Fibroblast of the conjunctiva (primary cell): ENCODE data around the gene CDK18.

ENCODE experiments used
- DNase-seq: peaks from one replicate; pipeline ENCODE4 v3.0.0-alpha.2; 2010; ENCODE audit warnings: low read depth

CDK18 gene

DNA sequence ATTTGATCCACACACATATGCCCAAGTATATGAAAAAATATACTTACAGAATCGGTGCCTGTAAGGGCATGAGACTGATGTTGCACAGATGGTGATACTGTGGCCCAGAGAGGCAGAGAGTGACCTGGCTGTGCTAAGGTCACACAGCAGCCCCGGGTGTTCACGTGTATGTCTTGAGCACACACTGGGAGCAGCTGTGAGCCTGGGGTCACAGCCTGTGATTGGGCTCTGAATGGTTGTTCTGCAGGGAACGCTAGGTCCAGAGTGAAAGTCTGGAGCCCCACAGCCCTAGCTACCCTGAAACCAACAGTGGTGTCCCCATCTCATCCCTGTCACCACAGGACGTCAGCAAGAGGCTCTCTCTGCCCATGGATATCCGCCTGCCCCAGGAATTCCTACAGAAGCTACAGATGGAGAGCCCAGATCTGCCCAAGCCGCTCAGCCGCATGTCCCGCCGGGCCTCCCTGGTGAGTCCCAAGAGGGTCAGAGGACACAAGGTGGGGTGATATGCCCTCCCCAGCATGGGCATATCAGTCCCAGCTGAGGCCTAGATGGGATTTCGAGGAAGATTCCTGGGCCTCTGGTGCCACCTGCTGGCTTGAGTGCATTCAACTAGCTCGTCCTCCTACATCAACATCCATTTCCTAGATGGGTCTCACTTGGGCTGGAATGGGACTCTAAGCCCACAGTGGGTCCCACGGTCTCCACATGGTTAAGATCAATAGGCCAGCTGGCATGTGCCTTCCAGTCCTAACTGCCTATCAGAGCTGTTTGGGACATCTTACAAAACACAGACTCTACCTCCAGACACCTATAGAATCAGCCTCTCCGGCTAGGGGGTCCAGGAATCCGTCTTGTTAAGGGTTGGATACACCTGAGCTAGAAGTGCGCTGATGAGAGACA lies 19.7 kb downstream of the CDK18 start:
- peak; percentile 35 for DNase-seq

DNA sequence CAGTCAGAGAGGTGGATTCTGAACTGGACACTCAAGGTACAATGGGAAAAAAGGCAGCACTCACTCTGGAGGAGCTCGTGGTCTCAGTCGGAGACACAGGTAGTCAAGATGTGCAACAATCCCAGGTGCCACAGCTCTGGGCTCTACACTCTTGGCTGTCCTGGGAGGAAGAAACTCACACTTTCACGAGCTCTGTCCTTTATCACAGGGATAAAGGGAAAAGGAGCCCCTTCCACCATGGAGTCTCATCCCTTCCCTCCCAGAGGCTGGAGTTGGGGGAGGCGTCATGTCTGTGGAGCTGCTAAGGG lies 20.3 kb downstream of the CDK18 start:
- no peak for DNase-seq

DNA sequence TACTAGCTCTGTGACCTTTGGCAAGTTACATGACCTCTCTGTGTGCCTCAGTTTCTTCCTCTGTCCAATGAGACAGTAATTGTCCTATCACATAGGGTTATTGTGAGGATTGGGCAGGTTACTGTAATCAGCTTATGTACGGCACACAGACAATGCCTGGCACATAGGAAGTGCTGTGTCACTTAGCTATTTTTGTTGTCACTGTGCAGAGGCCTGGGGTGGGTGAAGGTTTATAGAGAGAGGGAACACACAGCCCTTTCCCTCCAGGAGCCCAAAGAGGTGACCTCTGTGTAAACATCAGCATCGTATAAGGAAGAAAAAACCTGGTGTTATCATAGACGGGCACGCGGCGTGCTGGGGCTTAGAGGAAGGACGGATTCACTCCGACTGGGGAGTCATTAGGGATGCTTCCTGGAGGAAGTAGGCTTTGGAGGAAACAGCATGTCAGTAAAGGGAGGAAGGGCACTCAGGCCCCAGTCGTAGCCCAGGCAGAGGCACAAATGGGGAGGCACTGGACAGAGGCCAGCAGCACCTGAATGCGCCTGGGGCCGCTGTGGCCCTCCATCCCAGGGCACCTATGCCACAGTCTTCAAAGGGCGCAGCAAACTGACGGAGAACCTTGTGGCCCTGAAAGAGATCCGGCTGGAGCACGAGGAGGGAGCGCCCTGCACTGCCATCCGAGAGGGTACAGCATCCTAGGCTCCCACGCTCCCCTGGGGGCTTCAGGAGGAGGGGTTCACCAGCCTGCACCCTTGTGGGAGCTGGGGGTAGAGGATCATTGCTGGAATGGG lies 21.2 kb downstream of the CDK18 start:
- DNase-seq: no peak

DNA sequence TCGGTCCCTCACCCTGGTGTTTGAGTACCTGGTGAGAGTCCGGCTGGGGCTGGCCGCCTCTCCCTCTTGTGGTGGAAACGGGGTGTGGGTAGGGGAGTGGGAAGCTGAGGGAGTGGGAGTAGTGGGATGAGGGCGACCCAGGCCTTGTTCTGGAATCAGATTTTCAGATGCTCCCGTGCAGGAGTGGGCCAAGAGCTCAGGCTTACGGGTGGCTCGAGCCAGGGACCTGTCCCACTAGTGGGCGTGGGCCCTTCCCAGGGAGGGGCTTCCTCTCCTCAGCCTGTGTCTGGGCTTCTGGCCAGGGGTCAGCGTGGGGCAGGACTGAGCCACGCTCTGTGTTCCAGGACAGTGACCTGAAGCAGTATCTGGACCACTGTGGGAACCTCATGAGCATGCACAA lies 22.0 kb downstream of the CDK18 start:
- DNase-seq: no peak

DNA sequence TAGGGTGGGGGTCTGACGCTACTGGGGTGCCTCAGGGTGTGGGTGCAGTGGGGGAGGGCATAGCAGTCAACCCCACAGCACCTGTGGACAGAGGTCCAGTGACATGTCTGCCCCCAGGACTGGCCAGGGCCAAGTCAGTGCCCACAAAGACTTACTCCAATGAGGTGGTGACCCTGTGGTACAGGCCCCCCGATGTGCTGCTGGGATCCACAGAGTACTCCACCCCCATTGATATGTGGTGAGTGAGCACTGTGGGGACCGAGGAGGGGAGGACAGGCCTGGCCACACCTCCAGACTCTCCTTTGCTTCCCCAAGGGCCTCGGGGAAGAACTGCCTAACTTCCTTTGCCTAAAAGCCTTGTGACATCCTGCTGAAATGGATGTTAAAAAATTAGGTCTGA lies 23.5 kb downstream of the CDK18 start:
- no peak for DNase-seq

DNA sequence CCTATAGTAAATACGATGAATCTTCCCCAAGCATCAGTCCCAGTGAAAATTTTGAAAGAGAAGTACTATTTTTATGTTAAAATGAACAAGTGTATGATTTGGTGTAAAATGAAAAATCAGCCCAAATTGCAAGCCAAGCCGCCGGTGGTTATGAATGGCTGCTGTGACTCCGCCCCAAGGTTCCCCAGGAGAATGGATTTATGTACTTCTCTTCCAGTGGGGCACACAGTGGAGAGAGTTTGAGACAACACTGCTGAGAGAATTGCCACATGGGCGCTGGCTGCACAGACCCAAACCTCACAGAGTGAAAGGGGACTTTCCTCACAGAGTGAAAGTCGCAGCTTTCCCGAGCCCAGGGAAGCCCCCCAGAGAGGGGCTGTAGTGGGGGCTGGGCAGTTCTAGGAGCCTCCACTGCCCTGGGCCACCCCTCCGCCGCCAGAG lies 24.0 kb downstream of the CDK18 start:
- no peak for DNase-seq

DNA sequence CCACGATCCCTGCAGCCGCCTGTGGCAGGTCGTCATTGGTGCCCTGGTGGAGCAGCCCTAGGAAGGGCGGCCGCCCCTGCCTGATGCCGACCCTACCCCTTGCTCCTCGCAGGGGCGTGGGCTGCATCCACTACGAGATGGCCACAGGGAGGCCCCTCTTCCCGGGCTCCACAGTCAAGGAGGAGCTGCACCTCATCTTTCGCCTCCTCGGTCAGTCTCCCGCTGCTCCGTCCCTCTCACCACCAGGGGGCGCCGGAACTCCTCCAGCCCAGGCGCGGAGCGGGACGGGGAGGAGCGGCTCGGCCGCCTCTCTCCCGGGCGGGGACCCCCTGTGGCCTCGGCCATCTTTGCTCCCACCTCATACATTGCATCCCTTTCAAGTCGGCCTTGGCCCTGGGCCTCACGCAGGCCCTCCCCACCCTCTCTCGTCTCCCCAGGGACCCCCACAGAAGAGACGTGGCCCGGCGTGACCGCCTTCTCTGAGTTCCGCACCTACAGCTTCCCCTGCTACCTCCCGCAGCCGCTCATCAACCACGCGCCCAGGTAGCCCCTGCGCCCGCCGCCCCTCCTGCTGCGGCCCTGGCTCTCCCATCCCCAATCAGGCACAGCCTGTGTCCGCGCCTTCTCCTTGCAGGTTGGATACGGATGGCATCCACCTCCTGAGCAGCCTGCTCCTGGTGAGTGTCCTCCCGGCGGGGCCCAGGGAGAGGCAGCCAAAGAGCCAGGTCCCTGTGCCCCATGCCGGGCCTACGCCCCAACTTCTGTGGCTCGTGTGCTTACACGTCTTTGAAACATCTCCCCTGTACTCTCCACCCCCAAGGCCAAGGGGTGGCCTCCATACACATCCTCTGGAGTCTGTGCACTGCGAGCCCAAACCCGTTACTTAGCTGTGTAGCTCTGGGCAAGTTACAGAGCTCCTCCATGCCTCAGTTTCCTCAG lies 24.7 kb downstream of the CDK18 start:
- peak; percentile 30 for DNase-seq

DNA sequence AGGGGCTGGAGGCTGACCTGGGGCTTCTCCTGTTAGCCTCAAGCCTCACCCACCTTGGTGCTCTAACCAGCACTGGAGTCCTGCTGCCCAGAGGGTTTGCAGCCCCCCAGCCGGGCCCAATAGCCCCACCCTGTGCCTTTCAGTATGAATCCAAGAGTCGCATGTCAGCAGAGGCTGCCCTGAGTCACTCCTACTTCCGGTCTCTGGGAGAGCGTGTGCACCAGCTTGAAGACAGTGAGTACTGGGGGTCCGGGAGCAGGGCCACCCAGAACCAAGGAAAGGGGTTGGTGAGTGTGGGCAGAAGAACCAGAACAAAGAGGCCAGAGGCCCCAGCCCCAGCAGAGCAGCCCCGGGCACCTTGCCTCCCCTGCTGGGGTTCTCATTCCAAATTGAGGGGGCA lies 25.6 kb downstream of the CDK18 start:
- no peak for DNase-seq

DNA sequence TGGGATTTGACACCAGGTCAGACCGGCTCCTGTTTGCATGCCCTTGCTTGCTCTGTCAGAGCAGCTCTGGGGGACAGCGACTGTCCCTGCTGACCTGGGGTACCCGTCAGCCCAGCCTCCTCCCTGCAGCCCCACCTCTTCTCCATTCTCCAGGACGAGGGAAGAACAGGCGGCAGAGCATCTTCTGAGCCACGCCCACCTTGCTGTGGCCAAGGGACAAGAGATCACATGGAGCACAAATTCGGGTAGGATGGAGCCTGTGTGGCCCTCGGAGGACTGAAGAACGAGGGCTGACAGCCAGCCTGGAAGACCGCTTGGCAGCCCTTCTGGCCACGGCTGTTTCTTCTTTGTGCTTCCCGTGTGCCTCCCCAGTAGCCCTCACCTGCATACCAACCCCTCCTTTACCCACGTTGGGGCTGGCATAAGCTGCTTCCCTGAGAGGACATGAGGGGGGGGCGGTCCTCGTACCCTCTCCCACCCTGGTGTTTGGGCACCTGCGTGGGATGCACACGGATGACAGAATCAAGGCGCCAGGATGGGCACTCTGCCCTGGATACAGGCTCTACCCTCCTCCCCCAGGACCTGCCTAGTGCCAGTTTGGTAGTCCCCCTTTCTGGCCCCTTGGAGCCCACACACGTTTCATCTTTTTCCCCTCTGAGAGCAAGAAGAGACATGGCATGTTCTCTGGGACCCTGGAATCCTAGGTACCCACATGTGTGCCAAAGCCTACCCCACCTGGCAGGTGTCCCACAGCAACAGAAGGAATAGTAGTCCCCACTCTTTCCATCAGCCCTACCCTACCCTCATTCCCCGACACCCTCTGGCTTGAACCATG lies 26.9 kb downstream of the CDK18 start:
- DNase-seq: no peak

DNA sequence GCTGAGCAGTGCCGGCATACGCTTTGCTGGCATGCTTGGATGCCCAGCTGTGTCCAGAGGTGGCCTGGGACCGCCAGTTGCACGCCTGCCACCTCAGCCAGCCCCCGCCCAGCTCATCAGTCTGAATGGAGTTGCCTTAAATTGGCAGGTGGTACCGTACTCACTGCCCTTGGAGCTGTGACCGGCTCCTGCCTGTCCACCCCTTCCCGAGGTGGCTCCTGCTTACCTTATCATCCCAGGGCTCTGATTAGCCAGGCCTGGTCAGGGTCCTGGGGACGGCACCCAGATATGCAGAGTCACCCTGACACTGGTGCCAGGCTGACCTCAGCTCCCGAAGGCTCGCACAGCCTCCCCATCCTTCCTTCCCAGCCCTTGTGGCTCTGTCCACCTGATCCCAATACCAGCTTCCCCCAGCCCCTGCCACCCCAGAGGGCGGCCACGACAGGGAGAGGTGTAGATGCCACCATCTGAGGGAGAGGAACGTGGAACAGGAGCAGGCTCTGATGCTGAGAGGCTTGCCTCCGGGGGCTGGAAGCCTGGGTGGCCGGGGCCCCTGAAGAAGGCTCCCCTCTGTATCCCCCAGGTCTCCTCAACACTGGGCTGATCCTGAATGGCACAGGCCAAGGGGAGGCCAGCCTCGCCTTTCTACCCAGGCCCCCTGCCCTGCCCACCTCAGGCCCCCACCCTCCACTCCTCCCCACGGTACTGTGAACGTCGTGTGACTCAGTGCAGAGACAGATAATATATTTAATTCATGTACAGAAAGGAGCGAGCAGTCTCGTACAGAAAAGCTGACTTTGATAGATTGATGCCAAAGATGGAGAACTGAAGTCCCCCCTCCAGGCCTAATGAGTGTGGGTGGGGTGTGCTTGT lies 27.8 kb downstream of the CDK18 start:
- DNase-seq: no peak

DNA sequence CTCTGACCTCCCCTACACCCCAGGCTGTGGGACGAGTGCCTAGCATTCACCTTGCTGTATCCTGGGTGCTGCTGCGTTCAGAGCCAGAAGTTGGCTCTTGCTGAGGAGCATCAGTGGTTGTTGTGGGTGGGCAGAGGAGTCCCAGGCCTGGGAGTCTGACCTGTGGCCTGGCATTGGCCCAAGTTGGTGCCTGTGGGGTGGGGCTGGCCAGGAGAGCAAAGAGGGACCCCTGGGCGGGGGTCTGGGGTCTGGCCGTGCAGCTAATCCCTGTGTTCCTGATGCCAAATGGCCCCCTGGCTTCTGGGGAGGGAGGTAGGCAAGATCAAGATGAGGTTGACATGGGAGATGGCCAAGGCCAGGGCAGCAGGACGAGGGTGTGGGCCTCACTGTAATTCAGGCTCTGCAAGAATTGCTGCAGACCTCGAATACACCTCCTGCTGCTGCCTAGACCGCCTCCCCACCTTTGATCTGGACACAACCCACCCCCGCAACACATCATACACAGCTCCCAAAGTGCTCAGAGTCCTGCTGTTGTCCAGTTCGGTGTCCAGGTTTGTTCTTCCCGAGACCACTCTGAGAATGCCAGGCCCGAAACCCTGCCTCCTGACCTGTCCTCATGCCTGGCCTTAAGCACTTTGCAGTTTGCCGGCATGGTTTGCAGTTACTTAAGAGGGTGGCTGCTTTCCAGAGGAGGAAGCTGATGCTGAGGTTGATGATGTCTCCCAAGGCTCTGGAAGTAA lies 28.7 kb downstream of the CDK18 start:
- DNase-seq: no peak

DNA sequence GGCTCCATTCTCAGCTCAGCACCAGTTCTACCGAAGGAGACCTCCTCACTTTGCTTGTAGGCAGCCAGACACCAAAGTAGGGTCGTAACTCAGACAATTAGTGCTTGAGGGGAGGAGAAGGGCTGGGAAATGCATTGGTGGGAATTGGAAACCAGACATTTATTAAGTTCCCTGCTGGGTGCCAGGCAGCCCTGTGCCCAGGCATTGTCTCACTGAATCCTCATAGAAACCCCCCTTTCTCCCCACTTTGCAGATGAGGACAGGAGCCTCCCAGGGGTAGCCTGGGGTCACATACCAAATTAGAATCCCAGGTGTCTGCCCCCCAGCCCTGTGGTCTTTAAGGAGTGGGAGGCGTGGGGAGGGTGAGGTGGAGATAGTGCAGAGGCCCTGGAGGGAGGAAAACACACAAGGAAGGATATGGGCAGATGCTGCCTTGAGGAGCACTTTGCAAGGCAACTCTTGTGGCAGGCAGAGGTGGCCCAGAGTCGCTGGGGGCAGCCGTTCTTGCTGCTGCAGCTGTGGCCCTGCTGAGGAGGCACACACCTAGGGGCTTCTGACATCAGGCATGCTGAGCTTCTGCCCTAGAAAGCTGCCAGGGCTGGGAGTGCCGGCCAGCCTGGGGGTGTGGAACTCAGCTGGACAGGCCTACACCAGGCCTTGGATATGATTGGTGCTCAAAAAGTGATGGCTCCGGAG lies 29.4 kb downstream of the CDK18 start:
- DNase-seq: no peak

DNA sequence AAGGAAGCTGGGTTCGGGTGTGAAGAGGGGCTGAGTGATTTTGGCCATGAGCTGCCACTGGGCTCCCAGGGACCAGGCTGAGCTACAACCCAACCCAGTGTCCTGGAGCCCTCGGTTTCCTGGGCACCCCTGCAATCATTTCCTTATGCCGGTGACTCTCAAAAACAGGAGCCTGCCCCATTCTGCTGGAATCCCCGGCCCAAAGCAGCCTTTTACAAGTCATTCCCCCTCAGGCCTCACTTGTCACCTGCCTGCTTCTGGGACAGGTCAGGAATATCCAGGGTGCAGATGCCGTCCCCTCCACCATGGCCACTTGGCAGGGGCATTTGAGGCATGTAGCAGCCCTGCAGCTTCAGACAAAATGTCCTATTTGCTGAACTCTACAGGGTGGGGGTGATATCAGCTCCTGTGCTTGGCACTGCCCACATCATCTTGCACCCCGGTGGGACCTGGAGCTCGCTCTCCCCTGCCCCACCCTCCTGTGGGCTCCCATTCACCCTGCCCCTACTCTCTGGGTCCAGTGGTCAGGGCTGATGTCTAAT lies 30.0 kb downstream of the CDK18 start:
- no peak for DNase-seq

DNA sequence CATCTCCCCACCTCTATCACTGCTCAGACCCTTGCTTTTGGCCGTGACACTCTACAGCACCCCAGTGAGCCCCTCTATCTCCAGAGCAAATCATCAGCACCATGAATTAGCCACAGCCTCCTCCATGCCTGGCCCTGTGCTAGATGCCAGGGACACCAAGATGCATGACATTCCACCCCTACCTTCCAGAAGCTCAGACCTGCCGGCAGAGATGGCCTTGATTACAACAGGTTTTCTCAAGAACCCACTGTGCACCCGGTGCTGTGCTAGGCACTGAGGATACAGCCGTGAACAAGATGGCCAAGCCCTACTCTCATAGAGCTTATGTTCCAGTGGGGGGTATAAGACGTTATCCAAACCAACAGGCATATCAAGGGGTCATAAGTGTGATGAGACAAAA lies 30.6 kb downstream of the CDK18 start:
- DNase-seq: no peak

DNA sequence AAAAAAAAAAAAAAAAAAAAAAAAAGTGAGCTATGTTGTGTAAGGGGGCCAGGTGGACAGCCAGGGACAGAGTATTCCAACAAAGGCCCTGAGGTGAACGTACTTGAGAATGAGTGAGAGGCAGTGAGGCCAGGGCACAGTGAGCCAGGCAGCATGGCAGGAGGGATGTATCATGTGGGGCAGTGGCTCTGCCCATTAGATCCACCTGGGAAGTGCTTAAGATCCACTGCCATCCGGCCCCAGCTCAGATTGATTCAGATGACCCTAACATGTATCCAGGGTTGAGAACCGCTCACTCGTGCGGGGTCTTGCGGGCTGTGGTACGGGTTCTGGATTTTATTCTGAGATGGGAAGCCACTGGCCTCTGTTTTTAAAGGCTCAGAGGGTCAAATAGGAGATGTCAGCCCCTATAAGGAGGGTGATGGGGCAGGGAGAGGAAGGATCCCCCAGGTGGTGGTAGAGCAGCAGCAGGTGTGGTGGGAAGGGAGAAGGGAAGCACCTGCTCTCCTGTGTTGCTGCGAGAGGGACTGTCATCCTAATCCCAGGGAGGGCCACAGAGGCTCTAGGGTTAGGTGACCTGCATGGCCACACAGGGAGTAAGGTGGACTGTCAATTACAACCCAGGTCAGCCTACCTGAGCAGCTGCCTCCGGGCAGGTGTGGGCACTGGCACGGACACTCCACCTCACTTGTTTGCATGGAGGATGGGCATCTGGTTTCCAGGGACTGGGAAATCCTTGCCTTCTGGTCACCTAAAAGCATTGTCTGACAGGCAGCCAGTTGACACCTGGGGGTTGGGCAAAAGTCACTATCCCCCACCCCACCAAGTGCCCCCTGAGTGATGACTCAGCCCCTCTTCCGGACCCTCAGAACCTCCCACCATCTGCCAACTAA lies 31.6 kb downstream of the CDK18 start:
- DNase-seq: no peak

DNA sequence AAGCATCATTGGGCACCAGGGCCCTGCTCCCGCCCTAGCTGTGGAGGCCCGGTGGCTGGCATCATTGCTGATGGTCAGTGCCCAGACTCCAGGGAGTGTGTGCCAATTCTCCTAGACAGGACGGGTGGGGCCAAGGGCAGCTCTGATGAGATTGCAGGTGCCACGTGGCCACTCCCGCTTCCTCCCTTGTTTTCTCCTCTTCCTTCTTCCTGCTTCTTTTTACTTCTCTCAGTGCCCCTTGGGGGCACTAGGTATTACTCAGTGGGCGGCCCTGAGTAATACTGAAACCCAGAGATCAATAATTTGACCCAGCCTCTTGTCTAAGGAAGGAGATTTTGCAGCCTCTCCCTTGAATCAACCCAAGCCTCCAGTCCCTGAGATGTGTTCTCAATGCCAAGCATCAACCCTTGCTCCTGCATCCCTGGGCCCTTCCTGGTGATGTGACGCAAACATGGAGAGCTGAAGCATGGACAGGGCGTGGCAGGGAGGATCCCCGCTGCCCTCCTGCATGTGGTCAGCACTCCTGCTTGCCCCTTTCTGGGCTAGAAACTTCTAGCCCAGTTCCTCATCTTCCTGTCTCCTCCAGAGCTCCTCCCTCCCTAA lies 32.4 kb downstream of the CDK18 start:
- no peak for DNase-seq

DNA sequence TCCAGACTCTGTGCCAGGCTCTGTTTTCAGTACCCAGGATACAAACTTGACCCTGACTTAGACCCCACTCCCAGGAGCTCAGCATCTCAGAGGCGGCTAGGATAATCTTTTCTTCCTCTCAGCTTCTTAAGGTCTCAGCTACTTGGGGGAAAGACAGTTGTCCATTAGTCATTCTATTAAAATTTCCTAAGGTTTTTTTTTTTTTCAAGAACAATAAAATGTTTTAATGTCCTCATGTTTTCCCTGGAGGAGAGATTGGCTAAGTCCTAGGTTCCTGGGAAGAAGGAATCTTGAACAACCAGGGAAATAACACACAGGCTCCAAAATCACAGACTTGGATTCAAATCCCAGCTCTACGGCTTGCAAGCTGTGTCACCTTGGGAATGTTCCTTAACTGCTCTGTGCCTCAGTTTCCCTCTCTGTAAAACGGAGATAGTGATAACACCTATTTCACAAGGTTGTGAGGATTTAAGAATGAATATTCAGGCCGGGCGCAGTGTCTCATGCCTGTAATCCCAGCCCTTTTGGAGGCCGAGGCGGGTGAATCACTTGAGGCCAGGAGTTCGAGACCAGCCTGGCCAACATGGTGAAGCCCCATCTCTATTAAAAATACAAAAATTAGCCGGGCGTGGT lies 33.0 kb downstream of the CDK18 start:
- DNase-seq: no peak
